Fibroblast of lung (primary cell): ENCODE measurements around the gene PTDSS2. TPM values are rescaled to one million over a fixed set of nuclear protein-coding genes. Genes with fewer than 3 reads are reported as not detected.

ENCODE experiments used
- DNase-seq, 2 donors: peaks; one replicate each; pipeline versions ENCODE4 v3.0.0 to v3.0.0-alpha.2; 2010; ENCODE audit warnings: low read depth in 2 of 2
- H2AFZ ChIP-seq: 2 replicates; pipeline ENCODE4 v1.5.1; 2012; ENCODE audit warnings: low read length, control low read depth, inconsistent platforms
- H3K27ac ChIP-seq: 2 replicates; pipeline ENCODE4 v1.5.1; 2011; ENCODE audit warnings: low read length, control low read depth; ENCODE audit not compliant: insufficient read depth
- H3K27me3 ChIP-seq: 2 replicates; pipeline ENCODE4 v1.5.1; 2011; ENCODE audit warnings: mild to moderate bottlenecking, low read length; ENCODE audit not compliant: control insufficient read depth, insufficient read depth
- H3K36me3 ChIP-seq: 2 replicates; pipeline ENCODE4 v1.5.1; 2011; ENCODE audit warnings: low read length; ENCODE audit not compliant: control insufficient read depth, insufficient read depth
- H3K4me1 ChIP-seq: 2 replicates; pipeline ENCODE4 v1.5.1; 2011; ENCODE audit warnings: low read length; ENCODE audit not compliant: control insufficient read depth, insufficient read depth; ENCODE audit errors: extremely low read depth
- H3K4me2 ChIP-seq: 2 replicates; pipeline ENCODE4 v1.5.1; 2011; ENCODE audit warnings: low read length, control low read depth; ENCODE audit not compliant: insufficient read depth; ENCODE audit errors: extremely low read depth
- H3K4me3 ChIP-seq, 4 experiments: fragments of 200-600 bp in 1 of 4; sonication (generic) in 1 of 4; replicated peaks in 1 of 4; 2 replicates each; pipeline ENCODE4 v1.5.1; 2011 to 2016; ENCODE audit warnings: low read length in 4 of 4, low read depth in 3 of 4, mild to moderate bottlenecking in 3 of 4, control low read depth in 2 of 4, inconsistent platforms in 1 of 4, mixed read lengths in 1 of 4; ENCODE audit not compliant: insufficient read depth in 1 of 4; ENCODE audit errors: control extremely low read depth in 1 of 4
- H3K79me2 ChIP-seq: 2 replicates; pipeline ENCODE4 v1.5.1; 2012; ENCODE audit warnings: mild to moderate bottlenecking, low read length, inconsistent platforms; ENCODE audit not compliant: control insufficient read depth, insufficient read depth
- H3K9ac ChIP-seq: 2 replicates; pipeline ENCODE4 v1.5.1; 2011; ENCODE audit warnings: mild to moderate bottlenecking, low read length, control low read depth; ENCODE audit not compliant: insufficient read depth
- H3K9me3 ChIP-seq: 2 replicates; pipeline ENCODE4 v1.5.1; 2012; ENCODE audit warnings: low read depth, low read length; ENCODE audit not compliant: control insufficient read depth, insufficient read depth
- H4K20me1 ChIP-seq: 2 replicates; pipeline ENCODE4 v1.5.1; 2011; ENCODE audit warnings: low read length; ENCODE audit not compliant: control insufficient read depth, insufficient read depth; ENCODE audit errors: extremely low read depth
- EZH2 ChIP-seq: IDR thresholded peaks from 2 replicates; pipeline ENCODE4 v1.5.1; 2012; ENCODE audit warnings: low read length, control low read depth, mild to moderate bottlenecking; ENCODE audit errors: missing control alignments
- polyA plus RNA-seq, 2 donors: library from polyadenylated mRNA; depleted of rRNA in 1 of 2; stranded (reverse) in 1 of 2; unstranded in 1 of 2; fragments of >200 nt; gene quantifications; 2 replicates each; pipeline ENCODE4 v1.2.1, GENCODE V29; 2011 to 2012; ENCODE audit warnings: missing spikeins in 1 of 2
- total RNA-seq: library from RNA; depleted of rRNA; stranded (reverse); fragments of >200 nt; gene quantifications from 2 replicates; pipeline ENCODE4 v1.2.1, GENCODE V29; 2014
- TF ChIP-seq, protein P1 (sequence below), 2 donors: IDR thresholded peaks in 1 of 2; conservative IDR thresholded peaks in 1 of 2; 1 replicate in 1 of 2; 2 replicates in 1 of 2; pipeline ENCODE4 v1.5.1; 2011 to 2012; ENCODE audit warnings: low read length in 2 of 2, control low read depth in 1 of 2, inconsistent platforms in 1 of 2, low read depth in 1 of 2, mild to moderate bottlenecking in 1 of 2

Gene PTDSS2
- total and polyA plus RNA-seq, 2 donors (not counting 1 experiment from before 2014, with no cell fraction given) = 17.4 to 36.7 TPM

DNA sequence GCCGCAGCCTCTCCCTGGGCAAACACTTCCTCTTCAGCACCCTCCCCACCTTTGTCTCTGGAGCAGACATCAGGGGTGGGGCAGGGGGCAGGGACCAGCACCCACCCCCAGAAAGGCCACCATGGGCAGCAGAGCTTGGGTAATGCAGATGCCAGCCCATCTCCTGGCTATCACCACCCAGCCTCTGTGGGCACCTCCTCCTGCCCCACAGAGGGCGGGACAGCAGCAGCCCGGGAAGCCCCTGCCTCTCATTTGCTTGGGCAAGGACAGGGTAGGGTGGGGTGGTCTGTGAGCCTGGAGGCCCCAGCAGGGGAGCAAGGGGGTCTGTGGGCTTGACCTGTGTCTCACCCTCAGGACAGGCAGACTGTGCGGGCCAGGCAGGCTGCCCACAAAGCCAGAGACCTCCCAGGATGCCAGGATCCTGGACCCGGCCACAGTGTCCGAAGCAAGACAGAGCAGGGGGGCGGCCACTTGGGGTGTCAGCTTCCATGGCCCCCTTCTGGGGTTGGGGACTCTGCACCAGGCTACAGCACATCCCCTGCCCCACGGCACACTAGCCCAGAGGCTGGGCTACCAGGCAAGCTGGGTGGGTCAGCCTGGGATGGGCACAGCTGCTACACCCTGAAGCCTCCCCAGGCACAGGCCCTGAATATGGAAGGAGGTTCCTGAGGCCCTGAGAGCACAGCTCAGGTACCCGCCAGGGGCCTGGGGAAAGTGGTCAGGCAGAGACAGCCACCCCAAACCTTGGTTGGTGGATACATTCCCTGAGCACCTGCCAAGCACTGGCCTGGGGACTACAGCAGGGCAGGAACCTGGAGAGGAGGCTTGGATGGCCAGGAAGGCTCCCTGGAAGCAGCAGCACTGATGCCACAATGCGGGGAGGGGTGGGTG lies 52.5 kb downstream of the PTDSS2 start:
- H3K27me3 ChIP-seq = no peaks in the 10 kb centered on the region
- H4K20me1 ChIP-seq = no peaks in the 10 kb centered on the region
- peak overlapping the region; percentile 42 for H3K9ac ChIP-seq
- H3K79me2 ChIP-seq = peaks cover 58% of the 10 kb centered on the region
- no peak overlapping the region for H3K4me2 ChIP-seq
- peak overlapping the region in 1 of 4 experiments; percentile 96 for H3K4me3 ChIP-seq
- H3K9me3 ChIP-seq = no peaks in the 10 kb centered on the region
- no peak overlapping the region for H2AFZ ChIP-seq
- no peak for TF ChIP-seq EZH2
- TF ChIP-seq, protein P1, sequence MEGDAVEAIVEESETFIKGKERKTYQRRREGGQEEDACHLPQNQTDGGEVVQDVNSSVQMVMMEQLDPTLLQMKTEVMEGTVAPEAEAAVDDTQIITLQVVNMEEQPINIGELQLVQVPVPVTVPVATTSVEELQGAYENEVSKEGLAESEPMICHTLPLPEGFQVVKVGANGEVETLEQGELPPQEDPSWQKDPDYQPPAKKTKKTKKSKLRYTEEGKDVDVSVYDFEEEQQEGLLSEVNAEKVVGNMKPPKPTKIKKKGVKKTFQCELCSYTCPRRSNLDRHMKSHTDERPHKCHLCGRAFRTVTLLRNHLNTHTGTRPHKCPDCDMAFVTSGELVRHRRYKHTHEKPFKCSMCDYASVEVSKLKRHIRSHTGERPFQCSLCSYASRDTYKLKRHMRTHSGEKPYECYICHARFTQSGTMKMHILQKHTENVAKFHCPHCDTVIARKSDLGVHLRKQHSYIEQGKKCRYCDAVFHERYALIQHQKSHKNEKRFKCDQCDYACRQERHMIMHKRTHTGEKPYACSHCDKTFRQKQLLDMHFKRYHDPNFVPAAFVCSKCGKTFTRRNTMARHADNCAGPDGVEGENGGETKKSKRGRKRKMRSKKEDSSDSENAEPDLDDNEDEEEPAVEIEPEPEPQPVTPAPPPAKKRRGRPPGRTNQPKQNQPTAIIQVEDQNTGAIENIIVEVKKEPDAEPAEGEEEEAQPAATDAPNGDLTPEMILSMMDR (conservative IDR thresholded peaks at IDR 0.05 in 1 of 2, IDR thresholded peaks at IDR 0.05 in 1 of 2; ENCODE audit: low read depth in 1 of 2, low read length in 2 of 2) = no peak
- H3K36me3 ChIP-seq = peaks cover 44% of the 10 kb centered on the region
- no peak for DNase-seq
- peaks cover 13% of the 10 kb centered on the region for H3K4me1 ChIP-seq
- peak overlapping the region; percentile 83 for H3K27ac ChIP-seq

DNA sequence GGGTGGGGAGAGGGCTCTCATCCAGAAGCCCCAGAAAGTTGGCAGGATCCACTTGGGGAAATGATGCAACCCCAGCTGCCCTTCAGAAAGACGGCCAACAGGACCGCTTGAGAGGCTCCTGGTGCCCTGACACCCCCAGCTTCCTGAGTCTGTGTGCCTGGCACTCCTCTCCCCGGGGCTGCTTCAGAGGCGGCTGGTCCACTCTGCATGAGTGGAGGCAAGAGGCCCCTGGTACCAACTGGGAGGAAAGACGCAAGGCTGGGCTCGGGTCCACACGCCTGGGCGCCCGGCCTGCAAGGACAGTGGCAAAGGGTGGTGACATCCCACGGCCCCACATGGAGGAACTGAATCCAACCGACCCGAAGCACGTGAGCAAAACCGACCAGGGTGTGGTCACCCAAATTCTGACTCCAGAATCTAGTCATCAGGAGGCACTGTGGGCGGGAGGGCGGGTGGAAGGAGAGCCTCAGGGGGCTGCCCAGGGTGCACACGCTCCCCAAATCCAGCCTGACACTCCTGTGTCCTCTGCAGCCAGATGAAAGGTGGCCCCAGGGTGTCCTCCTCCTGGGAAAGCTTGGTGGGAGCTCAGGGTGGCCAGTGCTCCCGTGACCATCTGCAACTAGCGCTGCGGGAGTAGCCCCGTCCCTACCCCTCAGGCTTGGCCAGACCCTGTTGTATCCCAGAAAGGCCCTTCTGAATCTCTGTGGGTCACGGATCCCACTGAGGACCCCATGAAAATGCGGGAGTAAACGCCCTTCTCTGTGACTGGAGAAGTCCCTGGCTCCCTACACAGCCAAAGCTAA lies 53.3 kb downstream of the PTDSS2 start:
- Histone ChIP-seq H3K27me3 (no peaks in the 10 kb centered on the region), H3K36me3 (peaks cover 36% of the 10 kb centered on the region), H3K79me2 (peaks cover 56% of the 10 kb centered on the region), H3K27ac (peak overlapping the region; percentile 83), H3K9ac (peak overlapping the region; percentile 77), H2AFZ (no peak overlapping the region), H3K4me1 (peaks cover 13% of the 10 kb centered on the region), H3K4me3 (peak overlapping the region; percentile 51 to 96 (median 73)), H3K9me3 (no peaks in the 10 kb centered on the region), H3K4me2 (peak overlapping the region; percentile 100), H4K20me1 (no peaks in the 10 kb centered on the region)
- TF ChIP-seq EZH2 = no peak
- TF ChIP-seq, protein P1 (conservative IDR thresholded peaks at IDR 0.05 in 1 of 2, IDR thresholded peaks at IDR 0.05 in 1 of 2; ENCODE audit: low read depth in 1 of 2, low read length in 2 of 2) = no peak
- peak; percentile 18 to 78 for DNase-seq
